ENCODE data around the gene OR2J2.
"Not testable (repeated sequence)": the region's sequence is repeated elsewhere in the genome, so short reads cannot be mapped to it uniquely, and the experiment has no call there.

Gene OR2J2

DNA sequence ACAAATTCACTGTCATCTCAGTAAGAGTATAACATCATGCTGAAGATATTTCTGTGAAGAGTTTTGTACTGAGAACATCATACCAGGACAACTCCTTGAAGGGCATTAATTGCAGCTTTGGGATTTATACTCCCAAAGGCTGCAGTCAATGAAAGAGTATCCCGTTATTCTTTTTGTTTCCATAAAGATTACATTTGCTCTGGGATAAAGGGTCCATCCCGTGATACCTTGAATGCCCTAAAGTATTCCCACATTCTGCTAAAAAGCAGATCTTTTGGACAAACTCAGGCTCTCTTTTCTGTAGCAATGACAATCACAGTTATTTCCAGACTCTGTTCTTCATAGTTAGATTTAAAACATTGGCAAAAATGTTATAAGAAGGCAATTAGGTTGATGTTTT, at the start of gene OR2J2:
Gene OR2J2, plus strand, starts transcription at position 301 of the 400 bp plus-strand sequence. CDS start 2,729 bp downstream, outside the sequence.
- TF ChIP-seq GATA3, GATA2 (IDR thresholded peaks at IDR 0.05; ENCODE audit: low read depth, low read length): not testable (repeated sequence)

DNA sequence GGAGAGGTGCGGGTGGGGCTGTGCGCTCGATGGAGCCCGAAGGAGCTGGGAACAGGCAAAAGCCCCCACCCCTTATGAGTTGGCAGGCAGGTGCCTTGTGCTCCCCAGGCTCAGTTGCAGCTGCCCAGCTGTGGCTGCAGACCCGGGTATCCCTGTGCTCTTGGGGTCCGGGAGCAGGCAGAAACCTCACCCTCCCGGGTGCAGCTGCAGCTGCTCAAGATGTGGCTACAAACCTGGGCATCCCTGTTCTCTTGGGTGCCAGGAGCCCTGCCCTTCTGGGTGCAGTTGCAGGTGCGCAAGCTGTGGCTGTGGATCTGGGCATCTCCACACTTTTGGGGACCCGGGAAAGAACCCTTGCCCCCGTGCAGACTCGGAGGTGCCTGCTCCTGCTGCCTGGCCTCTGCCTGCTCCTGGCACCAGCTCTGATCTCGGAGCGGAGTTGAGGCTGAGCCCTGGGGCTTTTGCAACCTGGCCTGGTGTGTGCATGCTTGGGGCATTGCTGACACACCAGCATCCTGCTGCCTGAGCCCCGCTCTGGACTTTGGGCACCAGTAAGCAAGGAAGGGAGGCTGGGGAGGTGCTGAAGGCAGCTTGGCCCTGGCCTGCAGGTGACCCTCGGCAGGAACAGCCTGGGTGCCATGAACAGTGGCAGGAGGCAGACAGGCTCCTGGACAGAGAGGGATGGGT, 41.2 kb upstream of the OR2J2 start:
- TF ChIP-seq GATA2 (IDR thresholded peaks at IDR 0.05; ENCODE audit: low read depth, low read length) (no peak), GATA3 (IDR thresholded peaks at IDR 0.05; ENCODE audit: low read depth, low read length) (no peak)

DNA sequence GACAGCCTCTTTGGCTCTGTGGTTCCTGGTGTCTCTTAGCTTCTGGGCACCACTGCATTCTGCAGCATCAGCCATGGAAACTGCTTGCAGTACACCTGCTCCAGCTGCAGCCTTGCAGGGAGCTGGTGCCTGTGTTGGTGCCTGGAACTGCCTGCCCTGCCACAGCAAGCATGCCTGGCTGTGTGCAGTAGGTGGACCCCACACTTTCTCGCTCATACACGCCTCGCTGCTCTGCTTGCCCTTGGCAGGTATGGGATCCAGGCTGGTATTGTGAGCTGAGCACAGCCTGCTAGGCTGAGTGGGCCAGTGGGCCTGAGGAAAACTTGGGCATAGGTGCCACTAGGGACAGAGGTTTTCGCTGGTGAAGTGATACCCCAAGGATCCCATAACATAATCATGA, 40.1 kb upstream of the OR2J2 start:
- TF ChIP-seq GATA3 (IDR thresholded peaks at IDR 0.05; ENCODE audit: low read depth, low read length) (no peak), GATA2 (IDR thresholded peaks at IDR 0.05; ENCODE audit: low read depth, low read length) (no peak)

DNA sequence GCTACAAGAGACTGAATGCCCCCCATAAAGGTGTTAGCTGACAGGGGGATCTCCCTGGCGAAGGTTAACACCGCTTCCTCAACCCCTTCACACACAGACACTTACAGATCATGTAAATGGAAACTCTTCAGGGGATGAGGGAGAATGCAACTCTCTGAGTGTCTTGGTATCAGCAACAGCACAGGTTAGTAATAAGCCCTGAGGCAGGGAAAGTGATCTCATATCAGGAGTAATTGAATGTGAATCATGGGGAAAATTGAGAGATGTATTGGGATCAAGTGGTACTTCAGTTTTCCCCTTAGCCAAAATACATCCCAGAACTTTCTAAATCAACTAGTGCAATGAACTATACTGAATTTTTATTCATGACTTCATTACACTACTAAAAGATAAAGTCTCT, 39.0 kb upstream of the OR2J2 start:
- TF ChIP-seq GATA3 (IDR thresholded peaks at IDR 0.05; ENCODE audit: low read depth, low read length), result no peak
- TF ChIP-seq GATA2 (IDR thresholded peaks at IDR 0.05; ENCODE audit: low read depth, low read length), result no peak

DNA sequence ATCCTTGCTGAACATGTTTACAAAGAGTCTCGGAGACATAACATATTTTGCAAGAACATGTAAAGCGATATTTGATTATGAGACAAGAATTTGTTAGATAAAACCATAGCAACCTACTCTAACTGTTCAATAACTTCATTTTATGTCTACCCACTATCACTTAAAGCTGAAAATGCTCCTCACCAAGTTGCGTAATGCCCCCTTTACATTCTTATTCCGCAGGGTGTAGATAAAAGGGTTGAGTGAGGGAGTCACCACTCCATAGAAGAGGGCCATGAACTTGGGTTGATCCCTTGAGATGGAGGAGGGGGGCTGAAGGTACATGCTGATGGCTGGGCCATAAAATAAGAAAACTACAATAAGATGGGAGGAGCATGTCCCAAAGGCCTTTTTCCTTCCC, 33.0 kb upstream of the OR2J2 start:
- TF ChIP-seq GATA2 (IDR thresholded peaks at IDR 0.05; ENCODE audit: low read depth, low read length), result no peak
- TF ChIP-seq GATA3 (IDR thresholded peaks at IDR 0.05; ENCODE audit: low read depth, low read length), result no peak

DNA sequence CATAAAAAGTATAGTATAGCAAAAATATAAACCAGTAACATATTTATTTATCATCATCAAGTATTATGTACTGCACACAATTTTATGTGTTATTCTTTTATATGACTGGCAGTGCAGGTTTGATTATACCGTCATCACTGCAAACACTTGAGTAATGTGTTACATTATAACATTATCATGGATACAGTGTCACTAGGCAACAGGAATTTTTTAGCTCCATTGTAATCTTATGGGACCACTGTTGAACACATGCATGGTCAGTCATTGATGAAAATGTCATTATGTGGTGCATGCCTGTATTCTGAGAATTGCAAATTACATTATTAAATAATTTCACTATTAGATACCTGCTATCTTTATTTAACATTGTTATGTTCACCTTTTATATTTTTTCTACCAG, 29.1 kb upstream of the OR2J2 start:
- TF ChIP-seq GATA3 (IDR thresholded peaks at IDR 0.05; ENCODE audit: low read depth, low read length), result no peak

DNA sequence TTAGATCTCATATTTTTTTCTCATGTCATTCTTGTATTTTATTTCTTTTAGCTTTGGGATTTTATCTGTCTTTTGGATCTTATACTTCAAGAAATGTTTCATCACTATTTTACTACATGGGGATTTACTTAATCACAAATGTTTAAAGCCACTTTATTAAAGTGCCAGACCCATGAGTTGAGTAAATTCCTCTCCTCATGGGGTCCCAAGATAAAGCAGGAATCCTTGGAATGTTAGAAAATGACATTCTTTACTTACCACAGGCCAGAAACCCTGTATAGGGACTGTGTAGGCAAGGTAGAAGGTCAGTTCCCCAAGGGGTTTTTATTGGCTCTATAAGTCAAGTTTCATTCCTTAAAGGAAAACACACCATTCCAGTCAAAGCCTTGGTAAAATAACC, 28.4 kb upstream of the OR2J2 start:
- no peak for TF ChIP-seq GATA2 (IDR thresholded peaks at IDR 0.05; ENCODE audit: low read depth, low read length)
- TF ChIP-seq GATA3 (IDR thresholded peaks at IDR 0.05; ENCODE audit: low read depth, low read length), result no peak

DNA sequence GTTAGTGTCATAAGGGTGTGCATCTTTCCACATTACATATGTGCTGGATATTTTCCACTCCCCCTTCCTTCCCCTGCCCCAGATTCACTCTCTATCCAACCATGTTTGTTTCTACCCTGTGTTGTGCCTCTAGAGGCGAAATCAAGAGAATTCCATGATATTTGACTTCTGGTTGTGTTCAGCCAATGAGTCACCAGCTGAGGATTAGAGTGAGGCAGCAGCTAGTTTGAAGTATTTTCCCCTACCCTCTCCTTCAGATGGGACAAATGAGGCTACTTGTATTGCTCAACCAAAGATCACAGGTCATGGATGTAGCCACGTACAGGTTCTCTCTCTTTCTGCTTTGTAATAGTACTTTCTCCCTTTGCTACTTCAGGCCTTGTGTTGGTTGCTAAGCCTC, 24.5 kb upstream of the OR2J2 start:
- no peak for TF ChIP-seq GATA3 (IDR thresholded peaks at IDR 0.05; ENCODE audit: low read depth, low read length)
- no peak for TF ChIP-seq GATA2 (IDR thresholded peaks at IDR 0.05; ENCODE audit: low read depth, low read length)

DNA sequence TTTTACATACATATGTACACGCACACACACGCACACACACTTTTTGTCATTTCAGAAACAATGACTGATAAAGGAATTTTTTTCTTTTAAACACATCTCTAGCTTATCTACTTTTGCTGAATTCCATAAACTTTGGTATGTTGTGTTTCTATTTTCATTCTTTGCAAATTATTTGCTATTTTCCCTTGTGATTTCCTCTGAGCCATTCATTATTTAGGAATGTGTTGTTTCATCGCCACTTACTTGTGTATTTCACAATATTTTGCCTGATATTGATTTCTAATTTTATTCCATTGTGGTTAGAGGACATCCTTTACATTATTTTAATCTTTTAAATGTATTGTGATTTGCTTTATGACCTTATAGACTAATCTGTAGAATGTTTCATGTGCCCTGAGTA, 23.6 kb upstream of the OR2J2 start:
- TF ChIP-seq GATA3 (IDR thresholded peaks at IDR 0.05; ENCODE audit: low read depth, low read length) (no peak), GATA2 (IDR thresholded peaks at IDR 0.05; ENCODE audit: low read depth, low read length) (no peak)

DNA sequence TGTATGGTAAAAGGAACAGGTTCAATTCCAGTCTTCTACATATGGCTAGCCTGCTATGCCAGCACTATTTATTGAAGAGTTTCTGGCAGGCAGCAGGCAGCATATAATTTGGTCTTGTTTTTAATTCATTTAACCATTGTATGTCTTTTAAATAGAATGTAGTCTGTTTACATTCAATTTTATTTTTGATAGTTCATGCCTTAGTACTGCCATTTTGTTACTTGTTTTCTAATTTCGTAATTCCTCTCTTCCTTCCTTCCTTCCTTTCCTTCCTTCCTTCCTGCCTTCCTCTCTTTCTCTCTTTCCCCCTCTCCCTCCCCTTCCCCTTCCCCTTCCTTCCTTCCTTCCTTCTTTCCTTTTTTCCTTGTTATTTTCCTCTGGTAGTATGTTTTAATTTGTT, 17.6 kb upstream of the OR2J2 start:
- TF ChIP-seq GATA2 (IDR thresholded peaks at IDR 0.05; ENCODE audit: low read depth, low read length) (no peak), GATA3 (IDR thresholded peaks at IDR 0.05; ENCODE audit: low read depth, low read length) (no peak)

DNA sequence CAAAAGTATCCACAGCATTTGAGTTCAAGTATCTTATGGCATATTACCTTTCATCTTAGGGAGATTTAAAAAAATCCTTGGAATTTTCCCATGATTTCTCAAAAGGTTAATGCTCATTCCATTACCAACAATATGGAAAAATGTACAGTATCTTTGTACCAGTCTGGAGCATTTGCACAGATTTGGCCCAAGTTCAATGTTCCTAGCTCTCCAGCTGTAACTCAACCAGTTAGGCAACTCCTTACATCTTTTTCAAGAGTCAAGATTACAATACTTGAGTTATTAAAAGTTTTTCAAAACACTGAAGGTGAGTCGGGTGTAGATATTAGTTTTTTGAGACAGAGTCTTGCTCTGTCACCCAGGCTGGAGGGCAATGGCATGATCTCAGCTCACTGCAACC, 1.0 kb downstream of the OR2J2 start:
- TF ChIP-seq GATA2 (IDR thresholded peaks at IDR 0.05; ENCODE audit: low read depth, low read length), result no peak
- no peak for TF ChIP-seq GATA3 (IDR thresholded peaks at IDR 0.05; ENCODE audit: low read depth, low read length)

DNA sequence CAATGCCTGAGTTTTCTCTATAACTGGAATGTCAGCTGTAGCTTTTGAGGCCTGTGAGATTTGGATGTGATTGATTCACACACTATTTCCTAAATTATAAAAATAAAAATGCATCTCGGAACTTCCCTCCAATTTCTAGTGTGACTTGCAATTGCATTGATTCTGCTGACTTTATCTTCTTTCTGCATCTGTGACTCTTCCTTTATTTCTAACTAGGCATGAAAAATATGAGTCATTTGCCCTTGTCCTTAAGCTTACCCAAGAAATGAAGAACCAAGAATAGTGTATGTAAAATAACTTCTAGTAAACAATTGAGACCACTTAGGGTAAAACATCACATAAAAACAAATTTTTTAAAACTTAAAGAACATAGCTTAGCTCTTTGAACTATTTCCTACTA, 12.9 kb downstream of the OR2J2 start:
- TF ChIP-seq GATA2 (IDR thresholded peaks at IDR 0.05; ENCODE audit: low read depth, low read length), result no peak
- TF ChIP-seq GATA3 (IDR thresholded peaks at IDR 0.05; ENCODE audit: low read depth, low read length), result no peak

DNA sequence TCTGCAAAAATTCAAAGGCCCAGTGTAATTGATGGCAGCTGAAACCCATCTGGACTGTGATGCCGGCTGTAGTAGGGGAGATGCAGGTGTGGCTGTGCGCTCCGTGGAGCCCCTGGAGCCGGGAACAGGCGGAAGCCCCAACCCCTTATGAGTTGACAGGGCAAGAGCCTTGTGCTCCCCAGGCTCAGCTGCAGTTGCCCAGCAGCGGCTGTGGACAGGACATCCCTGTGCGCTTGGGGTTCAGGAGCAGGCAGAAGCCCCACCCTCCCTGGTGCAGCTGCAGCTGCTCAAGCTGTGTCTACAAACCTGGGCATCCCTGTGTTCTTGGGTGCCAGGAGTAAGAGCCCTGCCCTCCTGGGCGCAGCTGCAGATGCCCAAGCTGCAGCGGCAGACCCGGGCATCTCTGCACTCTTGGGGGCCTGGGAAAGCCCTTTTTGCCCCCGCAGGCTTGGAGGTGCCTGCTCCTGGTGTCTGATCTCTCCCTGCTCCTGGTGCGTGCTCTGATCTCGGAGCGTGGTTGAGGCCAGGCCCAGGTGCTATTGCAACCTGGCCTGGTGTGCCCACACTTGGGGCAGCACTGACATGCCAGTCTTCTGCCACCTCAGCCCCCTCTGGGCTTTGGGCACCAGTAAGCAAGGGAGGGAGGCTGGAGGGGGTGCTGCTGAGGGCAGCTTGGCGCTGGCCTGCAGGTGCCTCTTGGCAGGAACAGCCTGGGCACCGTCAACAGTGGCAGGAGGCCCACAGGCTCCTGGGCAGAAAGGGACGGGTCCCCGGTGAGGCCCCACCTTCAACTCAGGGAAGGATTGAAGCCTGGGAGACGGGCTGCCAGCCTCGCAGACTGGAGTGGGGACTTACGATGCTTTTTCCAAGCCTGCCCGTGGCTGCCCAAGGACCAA, 30.3 kb downstream of the OR2J2 start:
- TF ChIP-seq GATA2 (IDR thresholded peaks at IDR 0.05; ENCODE audit: low read depth, low read length), result no peak
- TF ChIP-seq GATA3 (IDR thresholded peaks at IDR 0.05; ENCODE audit: low read depth, low read length), result no peak

DNA sequence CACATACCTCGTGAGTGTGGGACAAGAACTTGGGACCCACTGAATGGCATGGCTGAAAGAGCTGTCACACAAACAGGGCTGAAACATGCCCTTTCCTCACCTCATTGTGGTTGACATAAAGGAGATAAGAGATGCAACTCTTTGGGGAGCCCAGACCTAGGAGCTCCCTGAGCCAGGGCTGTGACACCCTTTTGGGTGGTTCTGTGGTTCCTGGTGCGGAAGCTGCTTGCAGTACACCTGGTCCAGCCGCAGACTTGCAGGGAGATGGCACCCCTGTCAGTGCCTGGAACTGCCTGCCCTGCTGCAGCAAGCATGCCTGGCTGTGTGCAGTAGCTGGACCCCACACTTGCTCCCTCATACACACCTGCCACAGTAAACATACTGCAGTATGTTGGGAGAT, 31.3 kb downstream of the OR2J2 start:
- TF ChIP-seq GATA3 (IDR thresholded peaks at IDR 0.05; ENCODE audit: low read depth, low read length) (no peak), GATA2 (IDR thresholded peaks at IDR 0.05; ENCODE audit: low read depth, low read length) (no peak)

DNA sequence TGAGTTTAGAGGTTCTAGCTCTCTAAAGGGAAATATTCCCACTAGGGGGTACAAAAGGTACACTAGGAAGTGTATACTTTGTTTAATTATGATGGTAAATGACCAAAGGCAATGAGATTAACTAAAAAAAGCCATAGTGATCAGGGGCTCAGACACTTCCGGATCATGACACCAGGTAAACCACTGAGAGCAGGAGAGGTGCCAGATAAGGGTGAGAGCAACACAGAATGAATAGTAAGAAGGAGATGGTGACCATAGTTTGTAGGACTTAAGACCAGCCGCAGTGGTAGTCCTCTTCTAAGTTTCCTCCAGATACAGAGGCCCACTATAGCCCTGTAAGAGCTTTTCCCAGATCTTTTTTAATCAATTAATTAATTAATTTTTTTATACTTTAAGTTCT, 40.8 kb downstream of the OR2J2 start:
- no peak for TF ChIP-seq GATA2 (IDR thresholded peaks at IDR 0.05; ENCODE audit: low read depth, low read length)
- no peak for TF ChIP-seq GATA3 (IDR thresholded peaks at IDR 0.05; ENCODE audit: low read depth, low read length)
